SK-N-SH (cell line): ENCODE data around the gene P2RY12. TPM values are rescaled to one million over a fixed set of nuclear protein-coding genes. Genes with fewer than 3 reads are reported as not detected.

Experiments used
- CTCF ChIA-PET: fragments of 300-600, 350-600 bp; formaldehyde crosslinking; extraction: SDS; loops from one replicate; lab custom pipeline; 2021; lab: Yijun Ruan, JAX
- POLR2A ChIA-PET: fragments of 350-600 bp; sonication (Branson Sonifier 250); formaldehyde crosslinking; extraction: SDS; loops from one replicate; lab custom pipeline; 2020; ENCODE audit warnings: antibody characterized with exemption, inconsistent platforms; lab: Yijun Ruan, JAX
- DNase-seq: peaks from one replicate; pipeline ENCODE4 v3.0.0; 2012
- H2AFZ ChIP-seq: fragments of 200-600 bp; sonication (generic); 2 replicates; pipeline ENCODE4 v1.8.1; 2016; ENCODE audit warnings: antibody characterized with exemption, mild to moderate bottlenecking, low read depth
- H3F3A ChIP-seq: fragments of 200-600 bp; sonication (generic); replicated peaks from 2 replicates; pipeline ENCODE3; 2016; ENCODE audit warnings: antibody characterized with exemption, mild to moderate bottlenecking; ENCODE audit not compliant: insufficient read depth
- H3K27ac ChIP-seq, 2 experiments: fragments of 200-500 bp in 1 of 2; fragments of 200-600 bp in 1 of 2; sonication (Bioruptor generic) in 1 of 2; sonication (generic), shearing (Covaris generic) in 1 of 2; 2 replicates each; pipeline versions ENCODE4 v1.5.1 to v1.6.1; 2014 to 2016; ENCODE audit warnings: low read depth in 2 of 2, inconsistent platforms in 1 of 2, low read length in 1 of 2, mild to moderate bottlenecking in 1 of 2, mixed read lengths in 1 of 2
- H3K27me3 ChIP-seq: fragments of 200-600 bp; sonication (generic), shearing (Covaris generic); 2 replicates; pipeline ENCODE4 v1.6.1; 2016; ENCODE audit warnings: mixed run types; ENCODE audit not compliant: insufficient read depth
- H3K36me3 ChIP-seq, 2 experiments: fragments of 200-500 bp in 1 of 2; fragments of 200-600 bp in 1 of 2; sonication (Bioruptor generic) in 1 of 2; sonication (generic) in 1 of 2; replicated peaks in 1 of 2; 2 replicates each; pipeline versions ENCODE3 to v1.5.1; 2014 to 2016; ENCODE audit warnings: low read length in 1 of 2, mild to moderate bottlenecking in 1 of 2; ENCODE audit not compliant: insufficient read depth in 2 of 2, control insufficient read depth in 1 of 2
- H3K4me1 ChIP-seq, 2 experiments: fragments of 200-500 bp in 1 of 2; fragments of 200-600 bp in 1 of 2; sonication (Bioruptor generic) in 1 of 2; sonication (generic), shearing (Covaris generic) in 1 of 2; 2 replicates each; pipeline versions ENCODE4 v1.5.1 to v1.6.1; 2014 to 2016; ENCODE audit warnings: low read depth in 1 of 2, low read length in 1 of 2, mixed run types in 1 of 2; ENCODE audit not compliant: insufficient read depth in 2 of 2, control insufficient read depth in 1 of 2
- H3K4me2 ChIP-seq: fragments of 200-600 bp; sonication (generic), shearing (Covaris generic); 2 replicates; pipeline ENCODE4 v1.6.1; 2017; ENCODE audit warnings: mixed run types
- H3K4me3 ChIP-seq, 2 experiments: fragments of 200-500 bp in 1 of 2; fragments of 200-600 bp in 1 of 2; sonication (Bioruptor generic) in 1 of 2; sonication (generic), shearing (Covaris generic) in 1 of 2; 2 replicates each; pipeline versions ENCODE4 v1.5.1 to v1.8.1; 2014 to 2016; ENCODE audit warnings: low read depth in 2 of 2, inconsistent platforms in 1 of 2, low read length in 1 of 2, mild to moderate bottlenecking in 1 of 2, mixed read lengths in 1 of 2, moderate library complexity in 1 of 2
- H3K79me2 ChIP-seq: fragments of 200-600 bp; sonication (generic); 2 replicates; pipeline ENCODE4 v1.8.1; 2017; ENCODE audit warnings: mild to moderate bottlenecking; ENCODE audit not compliant: insufficient read depth
- H3K9ac ChIP-seq: fragments of 200-600 bp; sonication (generic); 2 replicates; pipeline ENCODE4 v1.6.1; 2017; ENCODE audit warnings: mixed run types
- H3K9me2 ChIP-seq: fragments of 200-600 bp; sonication (generic); 2 replicates; pipeline ENCODE4 v1.6.1; 2017; ENCODE audit warnings: mixed run types
- H3K9me3 ChIP-seq: fragments of 200-600 bp; sonication (generic); 2 replicates; pipeline ENCODE4 v1.6.1; 2017; ENCODE audit warnings: mixed run types, mild to moderate bottlenecking, moderate library complexity
- H4K20me1 ChIP-seq: fragments of 200-600 bp; sonication (generic); 2 replicates; pipeline ENCODE4 v1.6.1; 2017; ENCODE audit warnings: mild to moderate bottlenecking, mixed run types; ENCODE audit not compliant: insufficient read depth
- ELF1 ChIP-seq: IDR thresholded peaks from 2 replicates; pipeline ENCODE4 v1.4.0; 2012
- EP300 ChIP-seq, 2 experiments: IDR thresholded peaks; 2 replicates each; pipeline versions ENCODE4 v1.4.0 to v1.6.1; 2012; ENCODE audit warnings: borderline replicate concordance in 1 of 2, low read depth in 1 of 2, low read length in 1 of 2
- EZH2phosphoT487 ChIP-seq: fragments of 200-600 bp; sonication (generic); IDR thresholded peaks from 2 replicates; pipeline ENCODE4 v1.6.1; 2017; ENCODE audit warnings: low read depth, mixed run types, mild to moderate bottlenecking, antibody characterized with exemption, moderate library complexity, borderline replicate concordance
- FOXM1 ChIP-seq: IDR thresholded peaks from 2 replicates; pipeline ENCODE4 v1.4.0; 2012; ENCODE audit warnings: low read depth, mild to moderate bottlenecking
- GABPA ChIP-seq: IDR thresholded peaks from 2 replicates; pipeline ENCODE4 v1.4.0; 2012; ENCODE audit warnings: low read depth, mild to moderate bottlenecking
- NRF1 ChIP-seq: IDR thresholded peaks from 2 replicates; pipeline ENCODE4 v1.6.1; 2012; ENCODE audit warnings: low read depth, mild to moderate bottlenecking, low read length
- POLR2AphosphoS5 ChIP-seq: IDR thresholded peaks from 2 replicates; pipeline ENCODE4 v1.6.1; 2012; ENCODE audit warnings: low read depth, low read length
- SIN3A ChIP-seq: IDR thresholded peaks from 2 replicates; pipeline ENCODE4 v1.6.1; 2012; ENCODE audit warnings: low read depth, mild to moderate bottlenecking, low read length, moderate library complexity, borderline replicate concordance
- SMC3 ChIP-seq: IDR thresholded peaks from 2 replicates; pipeline ENCODE4 v1.6.1; 2012; ENCODE audit warnings: low read depth, low read length, improper control_type of control experiment
- TAF1 ChIP-seq: IDR thresholded peaks from 2 replicates; pipeline ENCODE4 v1.6.1; 2012; ENCODE audit warnings: low read depth, mild to moderate bottlenecking, low read length, moderate library complexity, borderline replicate concordance
- TCF12 ChIP-seq: IDR thresholded peaks from 2 replicates; pipeline ENCODE4 v1.4.0; 2012
- TEAD4 ChIP-seq: IDR thresholded peaks from 2 replicates; pipeline ENCODE4 v1.4.0; 2012; ENCODE audit warnings: mild to moderate bottlenecking, borderline replicate concordance; ENCODE audit not compliant: insufficient read depth
- YY1 ChIP-seq: IDR thresholded peaks from 2 replicates; pipeline ENCODE4 v1.4.0; 2012; ENCODE audit warnings: low read depth, mild to moderate bottlenecking
- WGBS: methylation state at CpG from one replicate; pipeline ENCODE4 v1.1.6; 2017; ENCODE audit warnings: low lambda C conversion rate; 5-methylcytosine and 5-hydroxymethylcytosine counted together
- polyA plus RNA-seq, 3 experiments: library from polyadenylated mRNA; depleted of rRNA; stranded (reverse); fragments of >200 nt; gene quantifications; 2 replicates each; pipeline ENCODE4 v1.2.3, GENCODE V29; 2012
- TF ChIP-seq, protein P1 (sequence below): IDR thresholded peaks from 2 replicates; pipeline ENCODE4; 2012
- TF ChIP-seq, protein P2 (sequence below): fragments of 150-350 bp; IDR thresholded peaks from 2 replicates; pipeline ENCODE4 v1.6.1; 2017; ENCODE audit warnings: antibody characterized with exemption, low read length, low read depth, borderline replicate concordance
- TF ChIP-seq, protein P3 (sequence below): IDR thresholded peaks from 2 replicates; pipeline ENCODE4 v1.4.0; 2012; ENCODE audit warnings: low read depth, borderline replicate concordance
- TF ChIP-seq, protein P4 (sequence below): fragments of 200-600 bp; sonication (generic); IDR thresholded peaks from 2 replicates; pipeline ENCODE4 v1.6.1; 2017; ENCODE audit warnings: antibody characterized with exemption, mild to moderate bottlenecking, moderate library complexity

Gene P2RY12
- polyA plus RNA-seq, 1 of the 3 experiments (the other 2 are of a cell fraction): not detected

DNA sequence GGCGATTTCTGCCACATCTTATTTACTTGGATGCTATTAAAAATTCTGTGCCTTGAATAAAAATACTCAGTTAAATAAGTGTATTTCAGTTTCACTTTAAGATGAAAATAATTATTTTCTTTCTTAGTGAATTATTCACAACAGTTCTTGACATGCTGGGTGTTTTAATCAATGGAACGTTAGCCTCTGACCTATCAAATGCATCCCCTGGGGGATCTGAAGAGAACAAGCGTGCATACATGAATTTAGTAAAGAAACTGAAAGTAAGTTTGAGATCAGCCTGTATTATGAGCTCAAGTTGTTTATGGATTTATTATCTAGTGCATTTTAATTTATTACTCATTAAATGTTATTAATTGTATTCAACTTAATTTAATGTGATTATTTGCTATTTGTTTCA lies 597 bp downstream of the P2RY12 start:
- H3K4me2 ChIP-seq: peak overlapping the region; percentile 40
- ChIA-PET POLR2A (no interaction called here), CTCF (no interaction called here)
- no peak overlapping the region for H2AFZ ChIP-seq
- H3F3A ChIP-seq: no peaks in the 10 kb centered on the region
- H3K79me2 ChIP-seq: no peaks in the 10 kb centered on the region
- no peak for DNase-seq
- TF ChIP-seq TEAD4 (no peak), ELF1 (no peak), TAF1 (no peak), EP300 (IDR thresholded peaks at IDR 0.05; ENCODE audit: borderline replicate concordance in 1 of 2, low read depth in 1 of 2, low read length in 1 of 2) (no peak), YY1 (no peak), TCF12 (no peak), SIN3A (no peak), FOXM1 (no peak), POLR2AphosphoS5 (no peak), NRF1 (no peak), GABPA (no peak), SMC3 (no peak), EZH2phosphoT487 (no peak)
- TF ChIP-seq, protein P1, sequence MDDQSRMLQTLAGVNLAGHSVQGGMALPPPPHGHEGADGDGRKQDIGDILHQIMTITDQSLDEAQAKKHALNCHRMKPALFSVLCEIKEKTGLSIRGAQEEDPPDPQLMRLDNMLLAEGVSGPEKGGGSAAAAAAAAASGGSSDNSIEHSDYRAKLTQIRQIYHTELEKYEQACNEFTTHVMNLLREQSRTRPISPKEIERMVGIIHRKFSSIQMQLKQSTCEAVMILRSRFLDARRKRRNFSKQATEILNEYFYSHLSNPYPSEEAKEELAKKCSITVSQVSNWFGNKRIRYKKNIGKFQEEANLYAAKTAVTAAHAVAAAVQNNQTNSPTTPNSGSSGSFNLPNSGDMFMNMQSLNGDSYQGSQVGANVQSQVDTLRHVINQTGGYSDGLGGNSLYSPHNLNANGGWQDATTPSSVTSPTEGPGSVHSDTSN: no peak
- TF ChIP-seq, protein P2, sequence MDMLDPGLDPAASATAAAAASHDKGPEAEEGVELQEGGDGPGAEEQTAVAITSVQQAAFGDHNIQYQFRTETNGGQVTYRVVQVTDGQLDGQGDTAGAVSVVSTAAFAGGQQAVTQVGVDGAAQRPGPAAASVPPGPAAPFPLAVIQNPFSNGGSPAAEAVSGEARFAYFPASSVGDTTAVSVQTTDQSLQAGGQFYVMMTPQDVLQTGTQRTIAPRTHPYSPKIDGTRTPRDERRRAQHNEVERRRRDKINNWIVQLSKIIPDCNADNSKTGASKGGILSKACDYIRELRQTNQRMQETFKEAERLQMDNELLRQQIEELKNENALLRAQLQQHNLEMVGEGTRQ: no peak
- TF ChIP-seq, protein P3, sequence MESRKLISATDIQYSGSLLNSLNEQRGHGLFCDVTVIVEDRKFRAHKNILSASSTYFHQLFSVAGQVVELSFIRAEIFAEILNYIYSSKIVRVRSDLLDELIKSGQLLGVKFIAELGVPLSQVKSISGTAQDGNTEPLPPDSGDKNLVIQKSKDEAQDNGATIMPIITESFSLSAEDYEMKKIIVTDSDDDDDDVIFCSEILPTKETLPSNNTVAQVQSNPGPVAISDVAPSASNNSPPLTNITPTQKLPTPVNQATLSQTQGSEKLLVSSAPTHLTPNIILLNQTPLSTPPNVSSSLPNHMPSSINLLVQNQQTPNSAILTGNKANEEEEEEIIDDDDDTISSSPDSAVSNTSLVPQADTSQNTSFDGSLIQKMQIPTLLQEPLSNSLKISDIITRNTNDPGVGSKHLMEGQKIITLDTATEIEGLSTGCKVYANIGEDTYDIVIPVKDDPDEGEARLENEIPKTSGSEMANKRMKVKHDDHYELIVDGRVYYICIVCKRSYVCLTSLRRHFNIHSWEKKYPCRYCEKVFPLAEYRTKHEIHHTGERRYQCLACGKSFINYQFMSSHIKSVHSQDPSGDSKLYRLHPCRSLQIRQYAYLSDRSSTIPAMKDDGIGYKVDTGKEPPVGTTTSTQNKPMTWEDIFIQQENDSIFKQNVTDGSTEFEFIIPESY: no peak
- TF ChIP-seq, protein P4, sequence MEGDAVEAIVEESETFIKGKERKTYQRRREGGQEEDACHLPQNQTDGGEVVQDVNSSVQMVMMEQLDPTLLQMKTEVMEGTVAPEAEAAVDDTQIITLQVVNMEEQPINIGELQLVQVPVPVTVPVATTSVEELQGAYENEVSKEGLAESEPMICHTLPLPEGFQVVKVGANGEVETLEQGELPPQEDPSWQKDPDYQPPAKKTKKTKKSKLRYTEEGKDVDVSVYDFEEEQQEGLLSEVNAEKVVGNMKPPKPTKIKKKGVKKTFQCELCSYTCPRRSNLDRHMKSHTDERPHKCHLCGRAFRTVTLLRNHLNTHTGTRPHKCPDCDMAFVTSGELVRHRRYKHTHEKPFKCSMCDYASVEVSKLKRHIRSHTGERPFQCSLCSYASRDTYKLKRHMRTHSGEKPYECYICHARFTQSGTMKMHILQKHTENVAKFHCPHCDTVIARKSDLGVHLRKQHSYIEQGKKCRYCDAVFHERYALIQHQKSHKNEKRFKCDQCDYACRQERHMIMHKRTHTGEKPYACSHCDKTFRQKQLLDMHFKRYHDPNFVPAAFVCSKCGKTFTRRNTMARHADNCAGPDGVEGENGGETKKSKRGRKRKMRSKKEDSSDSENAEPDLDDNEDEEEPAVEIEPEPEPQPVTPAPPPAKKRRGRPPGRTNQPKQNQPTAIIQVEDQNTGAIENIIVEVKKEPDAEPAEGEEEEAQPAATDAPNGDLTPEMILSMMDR: no peak
- peaks cover 0 to 5% of the 10 kb centered on the region in 2 experiments; a peak in 1 of 4 replicates for H3K4me1 ChIP-seq
- no peaks in the 10 kb centered on the region for H3K9me3 ChIP-seq
- no peaks in the 10 kb centered on the region for H4K20me1 ChIP-seq
- WGBS: 67% methylated on average over 3 of the region's 3 CpGs
- no peaks in the 10 kb centered on the region; the same call in 1 of the 2 replicates for H3K27me3 ChIP-seq
- H3K9me2 ChIP-seq: no peaks in the 10 kb centered on the region; the same call in 1 of the 2 replicates
- no peak overlapping the region for H3K27ac ChIP-seq
- H3K36me3 ChIP-seq: no peaks in the 10 kb centered on the region
- no peak overlapping the region for H3K9ac ChIP-seq
- no peak overlapping the region for H3K4me3 ChIP-seq
